ENCODE results near the gene DNAJC1.
"Not testable (repeated sequence)": the region's sequence is repeated elsewhere in the genome, so short reads cannot be mapped to it uniquely, and the experiment has no call there.

The DNAJC1 gene

GRCh38 chr10:21727452-21728168 is 275.9 kb downstream of the DNAJC1 start:
- DNase-seq (ENCODE audit: low read depth in 2 of 2) = no peak

GRCh38 chr10:21726601-21727225 is 276.8 kb downstream of the DNAJC1 start:
- DNase-seq (ENCODE audit: low read depth in 2 of 2) = no peak

- no peak for DNase-seq (ENCODE audit: low read depth in 2 of 2)
These were observed 278.7 kb downstream of the DNAJC1 start for GRCh38 chr10:21724687-21725367.

GRCh38 chr10:21724020-21724589 is 279.4 kb downstream of the DNAJC1 start:
- DNase-seq (ENCODE audit: low read depth in 2 of 2) = no peak

DNA sequence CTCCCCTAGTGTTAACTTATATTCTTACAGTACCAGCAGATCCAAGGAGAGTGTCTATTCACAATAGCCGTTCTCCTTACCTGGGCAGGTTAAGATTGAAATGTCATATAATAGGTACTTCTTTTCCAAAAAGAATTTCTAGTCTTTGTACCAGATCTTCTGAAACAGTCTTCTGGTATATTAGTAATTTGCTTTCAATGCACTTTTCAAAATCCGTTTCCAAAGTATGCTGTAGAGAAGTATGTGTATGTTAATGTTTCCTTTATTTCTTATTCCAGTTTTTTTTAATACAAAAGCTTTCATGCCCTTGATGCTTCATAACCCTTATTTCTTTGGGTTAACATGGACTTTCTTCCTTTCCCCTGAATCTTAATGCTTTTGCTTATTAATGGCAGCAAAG is 281.3 kb downstream of the DNAJC1 start:
- no peak for DNase-seq (ENCODE audit: low read depth in 2 of 2)

DNA sequence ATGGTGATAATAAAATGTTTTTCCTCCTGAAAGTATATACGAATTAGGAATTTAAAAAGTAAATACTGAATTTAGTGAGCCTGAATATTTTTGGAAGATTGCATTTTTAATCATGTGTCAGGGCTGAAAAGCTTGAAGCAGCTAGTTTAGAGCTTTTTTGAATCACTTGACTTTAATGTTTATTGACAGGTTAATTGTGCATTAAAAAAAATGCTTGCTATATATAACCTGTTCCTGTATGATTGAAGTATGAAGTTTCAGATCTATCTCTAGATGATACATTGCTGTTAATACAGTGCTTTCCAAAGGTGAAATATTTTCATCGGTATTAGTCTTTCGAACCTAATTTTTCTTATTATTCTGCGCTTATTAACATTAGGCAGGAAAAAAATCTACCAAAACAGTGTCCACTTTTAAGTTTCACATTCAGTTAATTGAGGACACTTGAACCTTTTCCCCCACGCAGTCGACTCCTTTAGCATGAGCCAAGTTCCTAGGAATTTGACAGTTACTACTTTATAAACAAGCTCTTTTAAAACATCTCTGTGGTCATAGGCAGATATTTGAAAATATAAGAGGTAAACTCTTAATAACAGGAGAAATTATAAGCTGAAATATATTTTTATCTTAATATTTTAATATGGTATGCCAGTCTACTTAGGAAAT is 282.4 kb downstream of the DNAJC1 start:
- DNase-seq (ENCODE audit: low read depth in 2 of 2) = no peak

- DNase-seq (ENCODE audit: low read depth in 2 of 2) = no peak
These were observed 283.4 kb downstream of the DNAJC1 start for GRCh38 chr10:21720090-21720489.

- DNase-seq (ENCODE audit: low read depth in 2 of 2) = no peak
These were observed 284.0 kb downstream of the DNAJC1 start for GRCh38 chr10:21719502-21719901.

GRCh38 chr10:21717437-21718054 is 286.0 kb downstream of the DNAJC1 start:
- not testable (repeated sequence) for DNase-seq (ENCODE audit: low read depth in 2 of 2)

- no peak for DNase-seq (ENCODE audit: low read depth in 2 of 2)
These were observed 287.9 kb downstream of the DNAJC1 start for GRCh38 chr10:21715531-21716195.

DNA sequence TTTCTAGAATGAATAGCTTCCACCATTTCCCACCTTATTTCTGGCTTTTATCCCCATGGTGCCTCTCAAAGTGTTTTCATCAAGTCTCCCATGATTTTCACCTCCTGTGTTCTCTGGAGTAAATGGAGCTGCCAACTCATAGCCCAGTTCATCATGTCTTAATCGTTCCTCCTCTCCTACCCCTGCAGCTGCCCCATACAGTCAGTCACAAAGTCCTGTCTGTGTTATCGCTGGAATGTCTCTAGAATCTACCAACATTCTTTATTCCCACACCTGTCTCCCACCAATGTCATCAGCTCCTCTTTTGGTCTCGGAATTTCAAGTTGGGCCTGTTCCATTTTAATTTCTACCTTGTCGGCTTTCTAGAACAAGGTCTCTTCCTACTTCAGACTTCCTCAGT is 290.6 kb downstream of the DNAJC1 start:
- no peak for DNase-seq (ENCODE audit: low read depth in 2 of 2)

DNA sequence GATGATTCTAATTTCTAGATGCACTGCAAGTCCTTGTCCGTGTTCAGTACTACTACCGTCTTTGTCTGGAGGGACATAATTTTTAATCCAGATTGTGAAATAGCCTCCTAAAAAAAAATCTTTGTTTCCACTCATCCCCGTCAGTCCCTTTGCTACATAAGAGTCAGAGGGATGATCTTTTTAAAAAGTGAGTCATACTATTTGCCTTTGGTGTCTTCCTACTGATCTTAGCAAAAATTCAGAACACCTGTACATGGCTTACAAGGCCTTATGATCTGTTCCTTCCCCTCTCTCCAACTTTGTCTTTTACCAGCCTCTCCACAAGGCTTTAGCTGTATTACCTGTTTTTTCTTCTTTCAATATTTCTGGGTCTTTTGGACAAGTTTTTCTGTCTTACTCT is 296.0 kb downstream of the DNAJC1 start:
- DNase-seq (ENCODE audit: low read depth in 2 of 2) = no peak
